Dermis blood vessel endothelial cell (primary cell): ENCODE results near the gene CTXND2. TPM values are rescaled to one million over a fixed set of nuclear protein-coding genes. Genes with fewer than 3 reads are reported as not detected.
"Not testable (repeated sequence)": the region's sequence is repeated elsewhere in the genome, so short reads cannot be mapped to it uniquely, and the experiment has no call there.

Source experiments
- DNase-seq: peaks from one replicate; pipeline ENCODE4 v3.0.0; 2010
- total RNA-seq: library from RNA; depleted of rRNA; stranded (reverse); fragments of >200 nt; gene quantifications from 2 replicates; pipeline ENCODE4 v1.2.3, GENCODE V29; 2014

The CTXND2 gene
- total RNA-seq, result not detected in 2 replicates

- no peak for DNase-seq
Measured at GRCh38 chr1:150887018-150887417, at the start of gene CTXND2. Gene CTXND2 (plus strand): TSS chr1:150887136. CDS start chr1:150912315, 25,179 bp downstream.

DNA sequence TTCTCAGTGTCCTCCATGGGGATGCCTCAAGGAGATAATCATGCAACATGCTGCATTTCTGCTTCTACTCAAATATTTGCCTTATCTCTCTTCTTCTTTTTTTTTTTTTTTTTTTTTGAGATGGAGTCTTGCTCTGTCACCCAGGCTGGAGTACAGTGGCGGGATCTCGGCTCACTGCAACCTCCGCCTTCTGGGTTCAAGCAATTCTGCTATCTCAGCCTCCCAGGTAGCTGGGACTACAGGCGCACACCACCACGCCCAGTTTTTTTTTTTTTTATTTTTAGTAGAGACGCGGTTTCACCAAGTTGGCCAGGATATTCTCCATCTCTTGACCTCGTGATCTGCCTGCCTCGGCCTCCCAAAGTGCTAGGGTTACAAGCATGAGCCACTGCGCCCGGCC lies 46.1 kb upstream of the CTXND2 start:
- not testable (repeated sequence) for DNase-seq

- DNase-seq, result no peak
Measured at GRCh38 chr1:150841626-150842025, 45.3 kb upstream of the CTXND2 start.

GRCh38 chr1:150842343-150842742 lies 44.6 kb upstream of the CTXND2 start:
- no peak for DNase-seq

DNA sequence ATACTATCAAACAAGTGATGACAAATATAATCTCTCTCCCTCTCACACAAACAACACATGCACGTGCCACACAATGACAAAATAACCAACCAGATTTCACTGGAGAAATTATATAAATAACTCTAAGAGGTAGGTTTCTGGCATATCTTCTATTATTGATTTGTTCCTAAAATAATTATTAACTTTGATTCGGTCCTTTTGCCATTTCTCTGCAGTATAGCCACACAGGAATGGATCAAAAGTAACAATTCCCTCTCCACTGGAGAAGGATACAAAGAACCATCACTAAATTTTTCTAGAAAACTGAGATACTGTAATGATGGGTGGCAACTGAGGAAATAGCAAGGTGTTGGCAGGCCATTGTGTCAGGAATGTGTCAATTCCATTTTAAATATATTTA lies 44.0 kb upstream of the CTXND2 start:
- DNase-seq, result no peak

- no peak for DNase-seq
Measured at GRCh38 chr1:150843474-150843873, 43.5 kb upstream of the CTXND2 start.

GRCh38 chr1:150846473-150847146 lies 40.3 kb upstream of the CTXND2 start:
- DNase-seq, result no peak

GRCh38 chr1:150850801-150851362 lies 36.1 kb upstream of the CTXND2 start:
- not testable (repeated sequence) for DNase-seq

DNA sequence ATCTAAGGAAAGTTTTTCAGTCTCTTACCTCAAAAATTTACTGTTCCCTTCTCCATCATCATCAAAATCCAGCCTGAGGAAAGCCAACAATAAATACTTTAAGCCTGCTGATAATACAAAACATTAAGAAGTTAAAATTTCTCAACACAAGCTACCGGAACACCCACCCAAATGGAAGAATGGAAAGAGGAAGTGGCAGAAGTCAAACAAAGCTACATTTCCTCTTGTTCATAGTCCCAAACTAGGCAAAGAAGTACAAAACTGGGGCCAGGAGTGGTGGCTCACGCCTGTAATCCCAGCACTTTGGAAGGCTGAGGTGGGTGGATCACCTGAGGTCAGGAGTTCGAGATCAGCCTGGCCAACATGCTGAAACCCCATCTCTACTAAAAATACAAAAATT lies 34.2 kb upstream of the CTXND2 start:
- not testable (repeated sequence) for DNase-seq

DNA sequence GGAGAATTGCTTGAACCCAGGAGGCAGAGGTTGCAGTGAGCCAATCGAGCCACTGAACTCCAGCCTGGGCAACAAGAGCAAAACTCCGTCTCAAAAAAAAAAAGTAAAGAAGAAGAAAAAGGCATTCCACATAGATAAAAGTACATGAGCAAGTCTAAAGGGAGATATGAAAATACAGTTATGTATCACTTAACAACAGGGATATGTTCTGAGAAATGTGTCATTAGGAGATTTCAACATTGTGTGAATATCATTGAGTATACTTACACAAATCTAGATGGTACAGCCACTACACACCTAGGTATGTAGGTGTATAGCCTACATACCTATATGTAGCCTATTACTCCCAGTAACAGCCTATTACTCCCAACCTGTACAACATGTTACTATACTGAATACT lies 23.2 kb upstream of the CTXND2 start:
- no peak for DNase-seq

DNA sequence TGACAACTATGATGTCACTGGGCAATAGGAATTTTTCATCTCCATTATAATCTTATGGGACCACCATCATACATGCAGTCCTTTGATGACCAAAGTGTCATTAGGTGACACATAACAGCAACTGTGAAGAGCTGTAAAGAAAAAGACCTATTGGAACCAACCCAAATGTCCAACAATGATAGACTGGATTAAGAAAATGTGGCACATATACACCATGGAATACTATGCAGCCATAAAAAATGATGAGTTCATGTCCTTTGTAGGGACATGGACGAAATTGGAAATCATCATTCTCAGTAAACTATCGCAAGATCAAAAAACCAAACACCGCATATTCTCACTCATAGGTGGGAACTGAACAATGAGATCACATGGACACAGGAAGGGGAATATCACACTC lies 22.7 kb upstream of the CTXND2 start:
- not testable (repeated sequence) for DNase-seq

DNA sequence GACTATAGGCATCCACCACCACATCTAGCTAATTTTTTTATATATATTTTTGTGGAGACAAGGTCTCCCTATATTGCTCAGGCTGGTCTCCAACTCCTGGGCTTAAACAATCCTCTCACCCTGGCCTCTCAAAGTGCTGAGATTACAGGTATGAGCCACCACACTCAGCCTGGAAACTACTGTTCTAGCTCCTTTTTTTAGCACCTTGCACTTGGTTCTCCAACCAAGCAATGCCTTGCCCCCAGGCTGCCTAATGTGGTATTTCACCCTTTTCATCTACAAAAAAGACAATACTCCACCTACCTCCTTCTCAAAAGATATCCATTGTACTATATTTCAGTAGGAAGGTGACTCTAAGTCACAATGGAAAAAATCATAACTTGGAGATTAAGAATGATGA lies 17.3 kb upstream of the CTXND2 start:
- no peak for DNase-seq

- no peak for DNase-seq
Measured at GRCh38 chr1:150872572-150872971, 14.4 kb upstream of the CTXND2 start.

- no peak for DNase-seq
Measured at GRCh38 chr1:150873521-150873920, 13.4 kb upstream of the CTXND2 start.

DNA sequence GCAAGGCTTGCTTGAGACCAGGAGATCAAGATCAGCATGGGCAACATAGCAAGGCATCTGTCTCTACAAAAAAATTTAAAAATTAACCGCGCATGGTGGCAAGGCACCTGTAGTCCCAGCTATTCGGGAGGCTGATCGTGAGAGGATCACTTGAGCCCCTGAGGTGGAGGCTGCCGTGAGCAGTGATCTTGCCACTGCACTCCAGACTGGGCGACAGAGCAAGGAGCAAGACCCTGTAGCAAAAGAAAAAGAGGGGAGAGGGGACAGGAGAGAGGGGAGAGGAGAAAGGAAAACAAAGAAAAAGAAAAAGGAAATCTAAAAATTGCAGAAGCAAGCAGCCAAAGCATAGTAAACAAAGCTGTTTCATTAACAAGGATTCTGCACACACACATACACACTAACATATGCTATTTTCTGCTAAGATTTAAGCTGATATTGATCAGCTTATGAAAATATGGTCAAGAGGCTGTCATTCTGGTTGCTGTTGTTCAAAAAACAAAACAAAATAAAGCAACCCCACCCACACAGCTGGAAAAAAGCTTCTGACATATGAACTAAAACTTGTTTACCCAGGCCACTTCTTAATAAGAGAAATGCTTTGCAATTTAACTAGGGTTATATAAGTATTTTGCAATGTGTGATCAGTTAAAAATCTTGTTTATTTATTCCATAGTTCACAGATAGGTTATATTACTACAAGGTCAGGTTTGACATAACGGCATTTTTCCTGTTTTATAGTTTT lies 12.3 kb upstream of the CTXND2 start:
- DNase-seq, result peak; percentile 5

DNA sequence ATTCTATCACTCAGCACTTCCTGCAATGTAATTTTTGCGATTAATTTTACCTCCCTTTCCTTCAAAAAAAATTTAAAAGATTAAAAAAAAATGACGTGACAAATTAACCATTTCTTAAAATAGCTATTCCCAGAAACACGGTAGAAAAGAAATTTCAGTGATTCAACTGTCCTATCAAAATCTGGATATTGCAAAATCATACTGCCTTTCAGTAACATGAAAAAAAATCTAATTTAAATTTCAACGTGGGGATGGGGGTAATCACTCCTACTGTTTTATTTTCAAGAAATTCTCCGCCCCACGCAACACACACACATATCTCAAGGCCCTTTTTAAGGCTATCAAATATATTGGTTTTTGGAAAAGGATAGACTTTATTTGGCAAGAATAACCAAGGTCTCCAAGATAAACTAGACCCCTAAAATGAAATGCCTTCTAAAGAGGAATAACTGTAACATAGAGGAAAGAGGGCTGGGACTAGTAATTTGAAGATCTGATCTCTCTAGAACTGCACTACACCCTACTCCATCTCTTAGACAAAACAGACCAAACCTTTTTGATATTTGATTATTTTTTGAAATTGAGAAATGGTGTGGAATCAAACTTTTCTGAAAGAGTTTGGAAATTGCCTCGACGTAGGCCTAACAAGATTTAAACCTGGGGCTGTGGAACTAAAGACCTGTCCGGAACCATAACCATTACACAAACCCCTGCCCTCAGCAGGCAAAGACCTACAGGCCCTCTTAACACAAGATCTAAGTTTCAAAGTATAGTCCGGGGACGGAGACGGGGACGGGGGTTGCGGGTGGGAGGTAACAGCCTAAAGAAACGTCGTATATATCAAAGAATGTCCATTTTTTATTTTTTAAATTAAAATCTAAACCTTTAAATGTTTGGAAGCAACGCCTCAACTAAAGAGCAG lies 11.5 kb upstream of the CTXND2 start:
- DNase-seq, result peak; percentile 5

GRCh38 chr1:150876119-150876454 lies 10.8 kb upstream of the CTXND2 start:
- peak; percentile 70 for DNase-seq

DNA sequence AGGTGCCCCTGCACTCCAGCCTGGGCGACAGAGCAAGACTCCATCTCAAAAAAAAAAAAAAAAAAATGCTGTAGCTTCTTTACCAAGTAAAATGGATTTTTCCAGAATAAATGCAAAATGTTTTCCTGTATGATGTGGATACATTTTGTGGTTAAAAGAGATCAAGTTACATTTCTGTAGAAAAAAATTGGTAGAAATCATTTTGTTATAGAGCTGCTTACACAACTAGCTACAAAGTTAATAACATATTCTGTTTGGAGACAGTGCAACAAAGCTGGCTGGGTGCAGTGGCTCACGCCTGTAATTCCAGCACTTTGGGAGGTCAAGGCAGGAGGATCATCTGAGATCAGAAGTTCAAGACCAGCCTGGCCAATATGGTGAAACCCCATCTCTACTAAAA lies 8.0 kb upstream of the CTXND2 start:
- not testable (repeated sequence) for DNase-seq

DNA sequence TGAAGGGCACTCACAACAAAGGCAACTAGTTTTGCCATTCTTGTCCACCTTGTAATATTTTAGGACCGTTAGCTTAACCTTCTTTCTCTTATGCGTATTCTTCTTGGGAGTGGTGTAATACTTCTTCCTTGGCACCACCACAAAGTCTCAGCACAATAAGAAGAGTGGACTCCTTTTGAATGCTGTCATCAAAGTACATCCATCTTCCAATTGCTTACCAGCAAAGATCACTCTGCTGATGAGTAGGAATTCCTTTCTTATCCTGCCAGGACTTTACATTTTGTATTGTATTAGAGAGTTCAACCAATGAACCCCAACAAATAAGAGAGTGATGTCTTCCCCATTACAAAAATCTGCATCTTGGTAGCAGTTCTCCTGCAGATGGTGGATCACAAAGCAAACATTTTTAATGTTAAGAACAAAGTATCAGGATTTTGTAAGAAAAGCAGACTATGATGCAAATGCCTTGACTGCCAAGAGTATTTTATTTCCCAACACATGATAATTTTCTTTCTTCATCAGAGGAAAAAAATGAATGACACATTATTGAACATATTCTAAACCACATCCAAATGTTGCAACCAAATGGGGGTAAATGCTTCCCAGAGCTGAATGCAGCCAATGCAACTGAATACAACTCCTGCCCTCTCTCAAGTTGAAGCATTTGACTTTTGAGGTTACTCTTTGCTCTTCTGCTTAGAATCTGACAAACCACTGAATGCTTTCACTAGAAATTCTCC lies 5.4 kb upstream of the CTXND2 start:
- DNase-seq, result no peak

GRCh38 chr1:150883121-150883520 lies 3.8 kb upstream of the CTXND2 start:
- not testable (repeated sequence) for DNase-seq

DNA sequence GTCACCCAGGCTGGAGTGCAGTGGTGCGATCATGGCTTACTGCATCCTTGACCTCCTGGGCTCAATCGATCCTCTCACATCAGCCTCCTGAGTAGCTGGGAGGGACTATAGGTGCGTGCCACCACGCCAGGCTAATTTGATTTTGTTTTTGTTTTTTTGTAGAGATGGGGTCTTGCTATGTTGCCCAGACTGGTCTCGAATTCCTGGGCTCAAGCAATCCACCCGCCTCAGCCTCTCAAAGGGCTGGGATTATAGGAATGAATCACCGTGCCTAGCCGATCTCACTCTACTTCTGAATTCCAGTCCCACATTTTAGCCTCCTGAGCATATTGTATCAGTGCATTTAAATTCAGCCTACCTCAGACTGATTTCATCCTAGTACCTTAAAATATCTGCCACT lies 1.8 kb downstream of the CTXND2 start:
- DNase-seq, result no peak

GRCh38 chr1:150890033-150890416 lies 3.1 kb downstream of the CTXND2 start:
- no peak for DNase-seq
